ENCODE results near the gene SFT2D1. TPM values are rescaled to one million over a fixed set of nuclear protein-coding genes. Genes with fewer than 3 reads are reported as not detected.

SFT2D1 gene
- total RNA-seq, 1 donor from 2014 or later, result 19.3 TPM

- Histone ChIP-seq H3K4me3 (no peak overlapping the region), H3K27ac (replicated peaks) (no peak overlapping the region), H3K27me3 (ENCODE audit: low read depth) (peaks cover 99% of the 10 kb centered on the region), H3K4me1 (peaks cover 19% of the 10 kb centered on the region), H3K9me3 (replicated peaks) (no peaks in the 10 kb centered on the region), H3K36me3 (no peaks in the 10 kb centered on the region)
- intact Hi-C loops (cut with micrococcal nuclease), result no loop called here
- no peak for TF ChIP-seq CTCF (IDR thresholded peaks at IDR 0.05; ENCODE audit: borderline replicate concordance)
- no peak for DNase-seq
Observed at GRCh38 chr6:166305562-166306117, 36.7 kb downstream of the SFT2D1 start.

DNA sequence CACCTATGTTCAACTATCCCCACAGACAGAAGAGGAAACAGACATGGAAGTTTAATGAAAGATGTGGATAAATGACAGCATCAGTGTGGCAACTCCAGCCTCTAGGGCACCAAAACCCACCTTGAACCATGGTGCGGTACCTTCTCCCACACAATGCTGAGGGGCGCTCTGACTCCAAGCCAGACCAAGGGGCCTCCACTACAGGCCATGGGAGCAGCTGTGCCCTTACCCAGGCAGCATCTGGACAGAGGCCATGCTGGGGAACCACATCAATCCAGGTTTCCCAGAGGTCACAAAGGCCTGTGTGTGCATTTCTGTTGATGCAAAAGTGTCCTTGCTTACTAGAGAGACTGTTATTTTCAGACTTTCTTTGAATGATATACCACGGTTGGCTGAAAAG, 38.2 kb downstream of the SFT2D1 start:
- no peak for DNase-seq
- Histone ChIP-seq H3K27me3 (ENCODE audit: low read depth) (peaks cover 99% of the 10 kb centered on the region), H3K9me3 (replicated peaks) (no peaks in the 10 kb centered on the region), H3K27ac (replicated peaks) (no peak overlapping the region), H3K4me1 (peaks cover 19% of the 10 kb centered on the region), H3K4me3 (no peak overlapping the region), H3K36me3 (no peaks in the 10 kb centered on the region)
- no peak for TF ChIP-seq CTCF (IDR thresholded peaks at IDR 0.05; ENCODE audit: borderline replicate concordance)
- intact Hi-C loops (cut with micrococcal nuclease), result no loop called here

DNA sequence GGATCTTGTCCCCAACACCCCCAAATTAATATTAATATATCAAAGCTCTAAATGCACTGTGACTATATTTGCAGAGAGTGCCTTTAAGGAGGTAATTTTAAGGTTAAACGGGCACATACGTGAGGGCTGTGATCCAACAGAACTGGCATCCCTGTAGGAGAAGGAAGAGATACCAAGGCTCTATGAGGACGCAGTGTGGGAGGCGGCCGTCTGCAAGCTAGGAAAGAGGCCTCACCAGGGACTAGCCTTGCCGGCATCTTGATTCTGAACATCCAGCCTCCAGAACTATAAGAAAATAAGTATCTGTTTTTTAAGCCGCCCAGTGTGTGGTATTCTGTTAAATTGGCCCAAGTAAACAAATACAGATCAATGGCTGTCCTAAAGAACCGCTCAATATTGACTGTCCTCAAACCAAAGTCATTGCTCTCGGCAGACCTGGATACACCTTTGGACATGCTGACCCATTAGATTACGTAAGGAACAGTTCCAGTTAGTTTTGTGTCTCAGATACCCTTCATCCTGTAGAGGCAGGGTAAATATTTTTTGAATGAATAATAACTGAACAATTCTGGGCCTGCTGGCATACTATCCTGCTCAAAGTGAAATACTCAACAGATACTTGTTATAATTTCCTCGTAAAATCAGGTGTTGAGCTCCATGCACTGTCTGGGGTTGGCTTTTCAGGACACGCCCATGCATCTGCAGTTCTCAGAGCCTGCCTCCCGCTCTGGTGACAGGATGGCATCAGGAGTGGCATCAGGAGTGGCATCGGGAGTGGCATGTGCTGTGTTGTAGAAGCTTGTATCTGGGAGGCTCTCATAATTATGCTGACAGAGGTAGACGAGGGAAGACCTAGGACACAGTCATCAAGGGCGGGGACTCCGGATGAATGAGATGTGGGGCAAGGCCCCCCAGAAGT, 40.5 kb downstream of the SFT2D1 start:
- H3K4me1 ChIP-seq, result peaks cover 2% of the 10 kb centered on the region
- peaks cover 99% of the 10 kb centered on the region for H3K27me3 ChIP-seq (ENCODE audit: low read depth)
- TF ChIP-seq CTCF (IDR thresholded peaks at IDR 0.05; ENCODE audit: borderline replicate concordance), result no peak
- H3K4me3 ChIP-seq, result no peak overlapping the region
- H3K36me3 ChIP-seq, result no peaks in the 10 kb centered on the region
- H3K9me3 ChIP-seq (replicated peaks), result no peaks in the 10 kb centered on the region
- intact Hi-C loops (cut with micrococcal nuclease), result no loop called here
- H3K27ac ChIP-seq (replicated peaks), result no peak overlapping the region
- DNase-seq, result no peak

- Histone ChIP-seq H3K4me1 (no peaks in the 10 kb centered on the region), H3K27ac (replicated peaks) (no peak overlapping the region), H3K27me3 (ENCODE audit: low read depth) (peaks cover 92% of the 10 kb centered on the region), H3K36me3 (no peaks in the 10 kb centered on the region), H3K9me3 (replicated peaks) (no peaks in the 10 kb centered on the region), H3K4me3 (no peak overlapping the region)
- TF ChIP-seq CTCF (IDR thresholded peaks at IDR 0.05; ENCODE audit: borderline replicate concordance), result no peak
- DNase-seq, result no peak
- intact Hi-C loops (cut with micrococcal nuclease), result no loop called here
Observed at GRCh38 chr6:166300357-166300987, 41.9 kb downstream of the SFT2D1 start.

GRCh38 chr6:166297606-166298005, 44.7 kb downstream of the SFT2D1 start:
- Histone ChIP-seq H3K27ac (replicated peaks) (no peak overlapping the region), H3K36me3 (no peaks in the 10 kb centered on the region), H3K4me3 (no peak overlapping the region), H3K27me3 (ENCODE audit: low read depth) (peaks cover 90% of the 10 kb centered on the region), H3K9me3 (replicated peaks) (no peaks in the 10 kb centered on the region), H3K4me1 (no peaks in the 10 kb centered on the region)
- no peak for TF ChIP-seq CTCF (IDR thresholded peaks at IDR 0.05; ENCODE audit: borderline replicate concordance)
- intact Hi-C loops (cut with micrococcal nuclease), result no loop called here
- no peak for DNase-seq

Measured in left ventricle myocardium inferior (tissue), 1 donor.